Measurements from ENCODE around the gene POM121L12.

Gene POM121L12

DNA sequence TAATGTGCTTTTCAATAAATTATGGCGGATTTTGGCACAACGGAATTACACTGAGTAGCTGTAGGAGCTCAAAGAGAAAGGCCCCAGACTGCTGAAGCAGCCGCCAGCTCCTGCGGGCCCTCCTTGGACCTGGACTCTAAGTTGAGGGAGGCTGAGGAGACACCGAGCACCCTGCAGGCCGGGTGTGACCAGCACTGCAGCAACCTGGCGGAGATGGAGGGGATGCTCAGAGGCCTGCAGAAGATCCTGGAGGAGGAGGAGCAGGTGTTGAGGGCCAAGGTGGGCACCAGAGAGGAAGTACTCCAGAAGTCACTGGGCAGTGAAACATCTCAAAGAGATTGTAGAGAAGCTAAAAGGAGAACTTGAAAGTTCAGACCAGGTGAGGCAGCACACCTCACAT is 33.0 kb upstream of the POM121L12 start:
- TF ChIP-seq, protein P1, sequence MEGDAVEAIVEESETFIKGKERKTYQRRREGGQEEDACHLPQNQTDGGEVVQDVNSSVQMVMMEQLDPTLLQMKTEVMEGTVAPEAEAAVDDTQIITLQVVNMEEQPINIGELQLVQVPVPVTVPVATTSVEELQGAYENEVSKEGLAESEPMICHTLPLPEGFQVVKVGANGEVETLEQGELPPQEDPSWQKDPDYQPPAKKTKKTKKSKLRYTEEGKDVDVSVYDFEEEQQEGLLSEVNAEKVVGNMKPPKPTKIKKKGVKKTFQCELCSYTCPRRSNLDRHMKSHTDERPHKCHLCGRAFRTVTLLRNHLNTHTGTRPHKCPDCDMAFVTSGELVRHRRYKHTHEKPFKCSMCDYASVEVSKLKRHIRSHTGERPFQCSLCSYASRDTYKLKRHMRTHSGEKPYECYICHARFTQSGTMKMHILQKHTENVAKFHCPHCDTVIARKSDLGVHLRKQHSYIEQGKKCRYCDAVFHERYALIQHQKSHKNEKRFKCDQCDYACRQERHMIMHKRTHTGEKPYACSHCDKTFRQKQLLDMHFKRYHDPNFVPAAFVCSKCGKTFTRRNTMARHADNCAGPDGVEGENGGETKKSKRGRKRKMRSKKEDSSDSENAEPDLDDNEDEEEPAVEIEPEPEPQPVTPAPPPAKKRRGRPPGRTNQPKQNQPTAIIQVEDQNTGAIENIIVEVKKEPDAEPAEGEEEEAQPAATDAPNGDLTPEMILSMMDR (IDR thresholded peaks at IDR 0.05; ENCODE audit: unreplicated experiment in 3 of 3): no peak
- Mint-ChIP-seq H3K36me3 (ENCODE audit: low read depth) (no peaks in the 10 kb centered on the region), H3K27me3 (ENCODE audit: low read depth) (peaks cover 4% of the 10 kb centered on the region), H3K4me1 (no peaks in the 10 kb centered on the region), H3K9me3 (peaks cover 7% of the 10 kb centered on the region), H3K27ac (no peak overlapping the region), H3K4me3 (no peak overlapping the region)

DNA sequence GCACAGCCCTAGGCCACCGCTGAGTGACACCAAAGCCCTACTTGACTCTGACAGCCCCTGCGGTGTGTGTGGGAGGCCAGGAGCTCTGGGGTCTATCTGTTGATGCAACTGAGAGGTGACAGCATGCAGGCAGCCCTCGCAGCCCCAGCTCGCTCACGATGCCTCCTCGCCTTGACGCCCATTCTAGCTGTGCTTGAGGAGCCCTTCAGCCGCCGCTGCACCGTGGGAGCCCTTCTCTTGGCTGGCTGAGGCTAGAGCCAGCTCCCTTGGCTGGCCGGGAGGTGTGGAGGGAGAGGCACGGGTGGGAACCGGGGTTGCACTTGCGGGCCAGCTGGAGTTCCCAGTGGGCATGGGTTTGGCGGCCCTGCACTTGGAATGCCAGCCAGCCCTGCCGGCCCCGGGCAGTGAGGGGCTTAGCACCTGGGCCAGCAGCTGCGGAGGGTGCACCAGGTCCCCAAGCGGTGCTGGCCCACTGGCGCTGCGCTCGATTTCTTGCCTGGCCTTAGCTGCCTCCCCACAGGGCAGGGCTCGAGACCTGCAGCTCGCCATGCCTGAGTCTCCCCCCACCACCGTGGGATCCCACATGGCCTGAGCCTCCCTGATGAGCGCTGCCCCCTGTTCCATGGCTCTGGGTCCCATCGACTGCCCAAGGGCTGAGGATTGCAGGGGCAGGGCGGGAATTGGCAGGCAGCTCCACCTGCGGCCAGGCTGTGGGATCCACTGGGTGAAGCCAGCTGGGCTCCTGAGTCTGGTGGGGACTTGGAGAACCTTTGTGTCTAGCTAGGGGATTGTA is 31.6 kb upstream of the POM121L12 start:
- H3K4me1 Mint-ChIP-seq: no peaks in the 10 kb centered on the region
- peaks cover 7% of the 10 kb centered on the region for H3K9me3 Mint-ChIP-seq
- H3K27ac Mint-ChIP-seq: no peak overlapping the region
- H3K4me3 Mint-ChIP-seq: no peak overlapping the region
- TF ChIP-seq, protein P1 (IDR thresholded peaks at IDR 0.05; ENCODE audit: unreplicated experiment in 3 of 3): no peak
- H3K36me3 Mint-ChIP-seq (ENCODE audit: low read depth): no peaks in the 10 kb centered on the region
- H3K27me3 Mint-ChIP-seq (ENCODE audit: low read depth): peaks cover 4% of the 10 kb centered on the region

DNA sequence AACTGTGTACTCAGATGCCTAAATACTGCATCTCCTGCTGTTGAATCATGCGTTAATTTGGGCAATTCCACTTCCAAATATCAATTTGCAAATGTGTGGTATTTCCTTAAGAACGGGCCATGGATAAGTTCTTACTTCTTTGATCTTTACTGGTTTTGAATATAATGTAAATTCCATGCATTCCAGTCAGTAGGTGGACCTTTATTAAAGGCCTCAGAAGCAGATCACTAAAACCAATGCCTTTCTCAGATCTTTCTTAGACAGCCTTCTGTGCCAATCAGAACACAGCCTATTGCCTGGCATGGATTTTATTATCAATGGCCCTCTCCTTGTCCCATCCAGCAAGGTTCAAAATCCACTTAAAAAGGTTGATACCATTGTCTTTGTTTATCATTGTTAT is 21.5 kb upstream of the POM121L12 start:
- Mint-ChIP-seq H3K4me1 (no peaks in the 10 kb centered on the region), H3K4me3 (no peak overlapping the region), H3K36me3 (ENCODE audit: low read depth) (no peaks in the 10 kb centered on the region), H3K9me3 (no peaks in the 10 kb centered on the region), H3K27me3 (ENCODE audit: low read depth) (peaks cover 3% of the 10 kb centered on the region), H3K27ac (no peak overlapping the region)
- TF ChIP-seq, protein P1 (IDR thresholded peaks at IDR 0.05; ENCODE audit: unreplicated experiment in 3 of 3): no peak

DNA sequence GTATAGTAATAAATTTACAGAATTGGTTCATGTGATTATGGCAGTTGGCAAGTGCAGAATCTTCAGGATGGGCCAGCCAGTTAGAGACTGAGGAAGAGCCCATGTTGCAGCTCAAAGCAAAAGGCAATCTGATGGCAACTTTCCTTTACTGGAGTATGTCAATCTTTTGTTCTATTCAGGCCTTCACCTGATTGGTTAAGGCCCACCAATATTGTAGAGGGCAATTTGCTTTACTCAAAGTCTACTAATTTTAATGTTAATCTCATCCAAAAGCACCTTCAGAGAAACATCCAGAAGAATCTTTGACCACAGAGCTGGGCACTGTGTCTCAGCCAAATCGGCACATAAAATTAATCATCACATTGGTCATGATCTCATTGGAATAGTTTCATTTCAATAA is 20.0 kb upstream of the POM121L12 start:
- TF ChIP-seq, protein P1 (IDR thresholded peaks at IDR 0.05; ENCODE audit: unreplicated experiment in 3 of 3): no peak
- Mint-ChIP-seq H3K27ac (no peak overlapping the region), H3K27me3 (ENCODE audit: low read depth) (peaks cover 3% of the 10 kb centered on the region), H3K4me1 (no peaks in the 10 kb centered on the region), H3K36me3 (ENCODE audit: low read depth) (no peaks in the 10 kb centered on the region), H3K9me3 (no peaks in the 10 kb centered on the region), H3K4me3 (no peak overlapping the region)

DNA sequence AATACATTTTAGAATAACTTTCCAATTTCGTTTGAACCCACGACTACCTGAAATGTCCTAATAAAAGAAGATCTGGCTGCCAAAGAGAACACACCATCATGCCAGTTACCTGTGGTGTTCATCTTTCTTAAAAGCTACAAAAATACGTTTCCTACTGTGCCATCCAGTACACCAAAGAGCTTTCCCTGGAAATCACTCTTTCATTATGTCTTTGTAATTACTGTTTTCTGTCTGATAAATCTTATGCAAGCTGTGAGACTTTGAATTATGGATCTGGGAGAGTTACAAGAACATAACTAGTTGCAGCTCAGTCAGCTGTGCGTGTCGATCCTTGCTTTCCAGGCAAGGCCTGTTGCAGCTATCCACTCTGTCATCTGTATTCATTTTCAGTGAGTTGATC is 12.5 kb upstream of the POM121L12 start:
- Mint-ChIP-seq H3K27me3 (ENCODE audit: low read depth) (peaks cover under 1% of the 10 kb centered on the region), H3K27ac (no peak overlapping the region), H3K9me3 (no peaks in the 10 kb centered on the region), H3K4me1 (no peaks in the 10 kb centered on the region), H3K4me3 (no peak overlapping the region), H3K36me3 (ENCODE audit: low read depth) (no peaks in the 10 kb centered on the region)
- TF ChIP-seq, protein P1 (IDR thresholded peaks at IDR 0.05; ENCODE audit: unreplicated experiment in 3 of 3): no peak

DNA sequence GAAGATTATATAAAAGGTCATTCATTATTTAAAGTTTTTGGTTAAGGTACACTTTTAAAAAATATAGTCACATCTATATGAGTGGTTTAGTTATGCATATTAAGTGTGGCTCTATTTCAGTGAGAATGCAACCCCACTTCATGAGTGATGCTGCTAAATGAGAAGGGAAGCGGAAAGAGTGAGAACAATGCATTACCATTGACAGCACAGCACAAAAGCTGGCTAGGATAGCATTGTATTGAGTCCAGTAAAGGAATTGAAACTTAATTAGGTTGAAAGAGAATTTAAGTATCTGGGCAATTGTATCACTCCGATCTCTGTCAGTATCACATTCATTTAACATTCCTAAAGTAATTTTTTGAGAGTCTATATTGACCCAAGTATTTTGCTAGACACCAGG is 13.2 kb downstream of the POM121L12 start:
- no peaks in the 10 kb centered on the region for H3K4me1 Mint-ChIP-seq
- no peak overlapping the region for H3K4me3 Mint-ChIP-seq
- TF ChIP-seq, protein P1 (IDR thresholded peaks at IDR 0.05; ENCODE audit: unreplicated experiment in 3 of 3): no peak
- H3K27ac Mint-ChIP-seq: no peak overlapping the region
- no peaks in the 10 kb centered on the region for H3K27me3 Mint-ChIP-seq (ENCODE audit: low read depth)
- no peaks in the 10 kb centered on the region for H3K36me3 Mint-ChIP-seq (ENCODE audit: low read depth)
- H3K9me3 Mint-ChIP-seq: no peaks in the 10 kb centered on the region
